GM12873 (cell line): ENCODE results near the gene CDC23.

Source experiments
- CTCF ChIP-seq: IDR thresholded peaks from 2 replicates; pipeline ENCODE4 v1.5.1; 2012; ENCODE audit warnings: low read depth, mild to moderate bottlenecking, moderate library complexity, low read length, control low read depth; ENCODE audit not compliant: insufficient read depth; ENCODE audit errors: missing control alignments

Gene CDC23

GRCh38 chr5:138160706-138161105 lies 52.4 kb downstream of the CDC23 start:
- no peak for TF ChIP-seq CTCF

DNA sequence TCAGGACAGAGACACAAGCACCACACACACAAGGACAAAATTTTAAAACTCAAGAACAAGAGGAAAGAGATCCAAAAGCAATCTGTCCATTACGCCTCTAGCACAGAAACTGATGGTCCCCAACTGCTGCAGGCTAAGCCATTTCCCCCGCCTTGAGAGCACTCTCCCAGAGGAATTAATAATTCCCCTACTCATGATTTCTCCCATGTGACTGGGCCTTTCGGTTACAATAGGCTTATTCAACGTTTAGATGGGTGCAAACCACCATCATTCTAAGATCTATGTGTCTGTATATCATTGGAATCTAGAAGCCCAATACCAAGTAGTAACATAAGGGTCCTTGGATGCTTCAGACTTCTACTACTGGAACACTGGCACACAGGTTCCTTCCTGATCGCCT lies 53.5 kb downstream of the CDC23 start:
- no peak for TF ChIP-seq CTCF

GRCh38 chr5:138157626-138158025 lies 55.5 kb downstream of the CDC23 start:
- no peak for TF ChIP-seq CTCF

DNA sequence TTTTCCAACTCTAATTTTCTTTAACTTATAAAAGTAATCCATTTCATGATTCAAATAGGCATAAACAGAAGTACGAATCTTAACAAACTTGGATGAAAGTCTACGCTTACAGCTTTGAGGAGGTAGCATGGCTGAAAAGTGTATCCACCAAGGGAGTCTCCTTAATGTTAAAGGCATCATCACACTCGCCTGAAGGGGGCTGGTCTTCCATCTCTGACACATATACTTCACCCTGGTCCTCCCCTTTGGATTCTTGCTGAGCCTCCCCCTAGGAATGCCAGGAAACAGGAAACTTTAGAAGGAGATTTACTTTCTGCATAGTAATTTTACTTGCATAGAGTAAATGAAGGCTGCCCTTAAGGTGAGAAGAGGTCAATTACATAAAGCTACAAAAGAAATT lies 63.6 kb downstream of the CDC23 start:
- TF ChIP-seq CTCF = no peak

DNA sequence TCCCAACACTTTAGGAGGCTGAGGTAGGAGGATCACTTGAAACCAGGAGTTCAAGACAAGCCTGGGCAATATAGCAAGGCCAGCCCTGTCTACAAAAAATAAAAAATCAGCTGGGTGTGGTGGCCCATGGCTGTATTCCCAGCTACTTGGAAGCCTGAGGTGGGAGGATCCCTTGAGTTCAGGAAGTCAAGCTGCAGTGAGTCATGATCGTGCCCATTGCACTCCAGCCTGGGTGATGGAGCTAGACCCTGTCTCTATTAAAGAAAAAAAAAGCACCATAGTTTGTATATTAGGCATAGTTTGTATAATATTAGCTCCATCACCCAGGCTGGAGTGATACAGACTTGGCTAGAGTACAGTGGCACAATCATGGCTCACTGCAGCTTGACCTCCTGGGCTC lies 64.3 kb downstream of the CDC23 start:
- no peak for TF ChIP-seq CTCF

DNA sequence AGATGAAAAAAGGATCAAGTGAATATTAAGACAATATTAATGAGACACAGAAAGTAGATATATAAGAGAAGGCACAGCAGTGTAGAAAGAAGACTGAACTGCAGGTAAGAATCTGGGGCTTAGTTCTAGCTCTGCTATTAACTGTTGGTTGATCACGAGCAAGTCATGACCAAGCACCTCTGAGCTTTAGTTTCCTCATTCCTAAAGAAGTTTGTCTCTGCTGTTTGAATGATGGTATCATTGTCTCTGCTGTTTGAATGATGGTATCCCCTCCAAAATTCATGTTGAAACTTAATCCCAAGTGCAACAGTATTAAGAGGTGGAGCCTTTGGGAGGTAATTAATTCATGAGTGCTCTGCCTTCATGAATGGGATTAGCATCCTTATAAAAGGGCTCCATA lies 71.4 kb downstream of the CDC23 start:
- TF ChIP-seq CTCF = no peak

- TF ChIP-seq CTCF = no peak
These were observed 72.9 kb downstream of the CDC23 start for GRCh38 chr5:138140268-138140667.

- no peak for TF ChIP-seq CTCF
These were observed 73.4 kb downstream of the CDC23 start for GRCh38 chr5:138139781-138140090.
